RCC 7860 (cell line): ENCODE results near the gene TRAP1.
"Not testable (repeated sequence)": the region's sequence is repeated elsewhere in the genome, so short reads cannot be mapped to it uniquely, and the experiment has no call there.

ENCODE experiments used
- DNase-seq: peaks from one replicate; pipeline ENCODE4 v3.0.0-alpha.2; 2015; ENCODE audit warnings: low spot score
- FAIRE-seq: peaks from 2 replicates; lab custom pipeline; 2012; peaks lifted over from hg19 to GRCh38; lab: Jason Lieb, UNC

Gene TRAP1

GRCh38 chr16:3715430-3715829 is 1.9 kb downstream of the TRAP1 start:
- FAIRE-seq (no peak), DNase-seq (no peak)

GRCh38 chr16:3714378-3714777 is 2.9 kb downstream of the TRAP1 start:
- FAIRE-seq, DNase-seq: not testable (repeated sequence)

- no peak for DNase-seq
- FAIRE-seq, result no peak
Observed at GRCh38 chr16:3713587-3714242, 3.6 kb downstream of the TRAP1 start.

- FAIRE-seq (no peak), DNase-seq (no peak)
Observed at GRCh38 chr16:3712861-3713372, 4.4 kb downstream of the TRAP1 start.

- DNase-seq (no peak), FAIRE-seq (no peak)
Observed at GRCh38 chr16:3706253-3707012, 10.9 kb downstream of the TRAP1 start.

GRCh38 chr16:3702082-3702481 is 15.2 kb downstream of the TRAP1 start:
- FAIRE-seq, result no peak
- no peak for DNase-seq

GRCh38 chr16:3701531-3701930 is 15.8 kb downstream of the TRAP1 start:
- DNase-seq, result no peak
- no peak for FAIRE-seq

- FAIRE-seq (no peak), DNase-seq (no peak)
Observed at GRCh38 chr16:3698941-3699340, 18.4 kb downstream of the TRAP1 start.

- peak; percentile 84 for DNase-seq
- peak; percentile 80 for FAIRE-seq
Observed at GRCh38 chr16:3696425-3697218, 20.7 kb downstream of the TRAP1 start.

GRCh38 chr16:3695610-3696369 is 21.5 kb downstream of the TRAP1 start:
- peak; percentile 44 for FAIRE-seq
- DNase-seq, result peak; percentile 70

- FAIRE-seq, result no peak
- no peak for DNase-seq
Observed at GRCh38 chr16:3694051-3694450, 23.3 kb downstream of the TRAP1 start.

GRCh38 chr16:3691761-3692160 is 25.6 kb downstream of the TRAP1 start:
- DNase-seq, result no peak
- no peak for FAIRE-seq

- FAIRE-seq, result no peak
- no peak for DNase-seq
Observed at GRCh38 chr16:3690980-3691720, 26.2 kb downstream of the TRAP1 start.

- FAIRE-seq (peak; percentile 60), DNase-seq (peak; percentile 71)
Observed at GRCh38 chr16:3690470-3690928, 26.8 kb downstream of the TRAP1 start.

- DNase-seq, result no peak
- FAIRE-seq, result no peak
Observed at GRCh38 chr16:3689731-3690130, 27.6 kb downstream of the TRAP1 start.

GRCh38 chr16:3687792-3688191 is 29.5 kb downstream of the TRAP1 start:
- DNase-seq, result no peak
- FAIRE-seq, result no peak

- no peak for FAIRE-seq
- no peak for DNase-seq
Observed at GRCh38 chr16:3687021-3687420, 30.3 kb downstream of the TRAP1 start.

GRCh38 chr16:3681206-3681605 is 36.1 kb downstream of the TRAP1 start:
- FAIRE-seq (no peak), DNase-seq (no peak)

- FAIRE-seq, result no peak
- no peak for DNase-seq
Observed at GRCh38 chr16:3677994-3678393, 39.3 kb downstream of the TRAP1 start.

GRCh38 chr16:3675601-3676130 is 41.7 kb downstream of the TRAP1 start:
- FAIRE-seq, result no peak
- DNase-seq, result no peak
